ENCODE data around the gene SIGLEC10.

DNA sequence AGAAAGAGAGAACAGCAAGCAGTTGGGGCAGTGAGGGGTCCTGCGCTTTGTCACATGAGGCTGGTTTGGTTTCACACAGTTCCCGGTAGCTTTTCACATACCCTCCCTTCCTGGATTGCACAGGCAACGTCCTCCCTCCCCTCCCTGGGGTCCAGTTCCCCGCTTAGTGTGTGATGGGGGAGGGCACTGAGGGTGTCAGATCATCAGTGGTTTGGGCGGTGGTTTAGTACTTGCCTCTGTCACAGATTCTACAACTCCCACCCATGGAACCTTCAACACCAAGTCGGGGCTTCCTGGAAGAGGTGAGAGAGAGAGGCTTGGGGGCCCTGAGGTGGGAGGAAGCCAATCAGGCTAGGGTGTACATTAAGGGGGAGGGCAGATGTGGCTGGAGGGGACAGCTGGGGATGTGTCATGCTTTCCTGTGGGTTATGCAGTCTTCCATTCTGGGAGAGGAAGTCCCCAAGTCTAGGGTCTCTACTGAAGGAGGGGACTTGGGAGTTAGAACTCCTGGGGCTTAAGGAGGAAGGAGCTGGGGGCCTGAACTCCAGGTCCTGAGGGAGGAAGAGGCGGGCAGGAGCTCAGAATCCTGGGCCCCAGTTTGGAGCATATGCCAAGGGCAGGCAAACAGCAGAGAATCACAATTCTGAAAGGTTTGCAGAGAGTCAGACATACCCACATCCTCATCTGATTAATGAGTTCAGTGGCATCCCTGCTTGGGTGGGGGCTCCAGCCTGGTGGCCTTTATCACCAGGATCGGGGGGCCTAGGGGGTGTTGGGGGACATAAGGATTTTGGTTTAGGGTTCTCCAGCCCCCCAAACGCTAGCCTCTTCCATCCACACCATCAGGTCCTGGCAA lies 44.6 kb downstream of the SIGLEC10 start, which contains the start of gene NKG7:
- TF ChIP-seq POLR2A (IDR thresholded peaks at IDR 0.05) (no peak), EP300 (IDR thresholded peaks at IDR 0.05) (no peak)
- TF ChIP-seq, protein P1, sequence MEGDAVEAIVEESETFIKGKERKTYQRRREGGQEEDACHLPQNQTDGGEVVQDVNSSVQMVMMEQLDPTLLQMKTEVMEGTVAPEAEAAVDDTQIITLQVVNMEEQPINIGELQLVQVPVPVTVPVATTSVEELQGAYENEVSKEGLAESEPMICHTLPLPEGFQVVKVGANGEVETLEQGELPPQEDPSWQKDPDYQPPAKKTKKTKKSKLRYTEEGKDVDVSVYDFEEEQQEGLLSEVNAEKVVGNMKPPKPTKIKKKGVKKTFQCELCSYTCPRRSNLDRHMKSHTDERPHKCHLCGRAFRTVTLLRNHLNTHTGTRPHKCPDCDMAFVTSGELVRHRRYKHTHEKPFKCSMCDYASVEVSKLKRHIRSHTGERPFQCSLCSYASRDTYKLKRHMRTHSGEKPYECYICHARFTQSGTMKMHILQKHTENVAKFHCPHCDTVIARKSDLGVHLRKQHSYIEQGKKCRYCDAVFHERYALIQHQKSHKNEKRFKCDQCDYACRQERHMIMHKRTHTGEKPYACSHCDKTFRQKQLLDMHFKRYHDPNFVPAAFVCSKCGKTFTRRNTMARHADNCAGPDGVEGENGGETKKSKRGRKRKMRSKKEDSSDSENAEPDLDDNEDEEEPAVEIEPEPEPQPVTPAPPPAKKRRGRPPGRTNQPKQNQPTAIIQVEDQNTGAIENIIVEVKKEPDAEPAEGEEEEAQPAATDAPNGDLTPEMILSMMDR (IDR thresholded peaks at IDR 0.05), result no peak
